Hematopoietic multipotent progenitor cell treated with erythropoietin and hydrocortisone succinate and interleukin-3 and kit ligand, for 15 days (in vitro differentiated cells): ENCODE measurements around the gene DUOXA2.

Source experiments
- DNase-seq: peaks from one replicate; pipeline ENCODE4 v3.0.0-alpha.2; 2015; ENCODE audit warnings: low spot score

Gene DUOXA2

GRCh38 chr15:45136378-45136764 lies 22.2 kb downstream of the DUOXA2 start:
- DNase-seq, result no peak

GRCh38 chr15:45137703-45138102 lies 23.6 kb downstream of the DUOXA2 start:
- DNase-seq, result no peak

GRCh38 chr15:45138814-45139765 lies 25.0 kb downstream of the DUOXA2 start:
- DNase-seq, result no peak

GRCh38 chr15:45139770-45140169 lies 25.6 kb downstream of the DUOXA2 start:
- no peak for DNase-seq

- DNase-seq, result no peak
Observed at GRCh38 chr15:45140557-45141250, 26.6 kb downstream of the DUOXA2 start.

GRCh38 chr15:45141386-45141785 lies 27.3 kb downstream of the DUOXA2 start:
- DNase-seq, result no peak

- no peak for DNase-seq
Observed at GRCh38 chr15:45143056-45143455, 28.9 kb downstream of the DUOXA2 start.

GRCh38 chr15:45143946-45144345 lies 29.8 kb downstream of the DUOXA2 start:
- DNase-seq, result no peak

- DNase-seq, result no peak
Observed at GRCh38 chr15:45144775-45145174, 30.6 kb downstream of the DUOXA2 start.

GRCh38 chr15:45146405-45146804 lies 32.3 kb downstream of the DUOXA2 start:
- DNase-seq, result no peak

- DNase-seq, result no peak
Observed at GRCh38 chr15:45147606-45148005, 33.5 kb downstream of the DUOXA2 start.

GRCh38 chr15:45148076-45149059 lies 34.2 kb downstream of the DUOXA2 start:
- DNase-seq, result no peak

- no peak for DNase-seq
Observed at GRCh38 chr15:45149060-45149459, 34.9 kb downstream of the DUOXA2 start.

- no peak for DNase-seq
Observed at GRCh38 chr15:45150481-45150880, 36.4 kb downstream of the DUOXA2 start.

- no peak for DNase-seq
Observed at GRCh38 chr15:45150997-45151396, 36.9 kb downstream of the DUOXA2 start.

- DNase-seq, result no peak
Observed at GRCh38 chr15:45151998-45152828, 38.1 kb downstream of the DUOXA2 start.

GRCh38 chr15:45155739-45156138 lies 41.6 kb downstream of the DUOXA2 start:
- no peak for DNase-seq

GRCh38 chr15:45156744-45157455 lies 42.8 kb downstream of the DUOXA2 start:
- no peak for DNase-seq

- no peak for DNase-seq
Observed at GRCh38 chr15:45157974-45158373, 43.8 kb downstream of the DUOXA2 start.

GRCh38 chr15:45161666-45162065 lies 47.5 kb downstream of the DUOXA2 start:
- DNase-seq, result no peak
